A673 (cell line): ENCODE measurements around the gene CEP20. TPM values are rescaled to one million over a fixed set of nuclear protein-coding genes. Genes with fewer than 3 reads are reported as not detected.

Experiments used
- BruUV-seq: library from RNA; stranded (reverse); fragments of 400-500 nt; replicated peaks from 2 replicates; lab custom pipeline; 2021; lab: Mats Ljungman, UMichigan
- CTCF ChIA-PET: fragments of 300-600 bp; sonication (Branson Sonifier 250); formaldehyde crosslinking; loops from one replicate; lab custom pipeline; 2022; ENCODE audit warnings: antibody characterized with exemption; lab: Charles Lee
- POLR2A ChIA-PET: fragments of 300-600 bp; sonication (Branson Sonifier 250); formaldehyde crosslinking; loops from one replicate; lab custom pipeline; 2022; ENCODE audit warnings: antibody characterized with exemption; ENCODE audit not compliant: low non-redundant PET; lab: Charles Lee
- DNase-seq: peaks from one replicate; pipeline ENCODE4 v3.0.0-alpha.2; 2015; ENCODE audit warnings: low spot score
- H3K27ac ChIP-seq: fragments of 200-600 bp; sonication (generic); 2 replicates; pipeline ENCODE4 v1.5.1; 2016; ENCODE audit warnings: mixed run types, low read depth, mild to moderate bottlenecking, mixed read lengths, antibody characterized with exemption, low read length; ENCODE audit not compliant: poor library complexity, severe bottlenecking
- H3K27me3 ChIP-seq: fragments of 200-600 bp; sonication (generic); replicated peaks from 2 replicates; pipeline ENCODE4 v1.6.1; 2017; ENCODE audit warnings: mixed run types, low read depth, mild to moderate bottlenecking, mixed read lengths, antibody characterized with exemption, low read length; ENCODE audit not compliant: insufficient read depth, poor library complexity
- H3K36me3 ChIP-seq: fragments of 200-600 bp; sonication (generic); 2 replicates; pipeline ENCODE4 v1.6.1; 2016; ENCODE audit warnings: mixed run types, mild to moderate bottlenecking, mixed read lengths, antibody characterized with exemption, low read length; ENCODE audit not compliant: insufficient read depth, poor library complexity, severe bottlenecking
- H3K4me1 ChIP-seq: fragments of 200-600 bp; sonication (generic); 2 replicates; pipeline ENCODE4 v1.6.1; 2017; ENCODE audit warnings: mixed run types, mild to moderate bottlenecking, mixed read lengths, antibody characterized with exemption, low read length; ENCODE audit not compliant: insufficient read depth, poor library complexity, severe bottlenecking
- H3K4me3 ChIP-seq: fragments of 200-600 bp; sonication (generic); 2 replicates; pipeline ENCODE4 v1.5.1; 2016; ENCODE audit warnings: low read depth, mixed run types, mild to moderate bottlenecking, mixed read lengths, low read length; ENCODE audit not compliant: poor library complexity, severe bottlenecking
- H3K9me3 ChIP-seq: fragments of 200-600 bp; sonication (generic); 2 replicates; pipeline ENCODE4 v1.6.1; 2016; ENCODE audit warnings: mixed run types, low read depth, mild to moderate bottlenecking, mixed read lengths, antibody characterized with exemption, low read length; ENCODE audit not compliant: poor library complexity, severe bottlenecking
- EZH2 ChIP-seq: fragments of 200-600 bp; sonication (generic); IDR thresholded peaks from 2 replicates; pipeline ENCODE4 v1.6.1; 2017; ENCODE audit warnings: borderline replicate concordance, low read depth, mild to moderate bottlenecking, mixed read lengths, antibody characterized with exemption, low read length; ENCODE audit not compliant: poor library complexity, severe bottlenecking
- intact Hi-C: fragments of 100-400 bp; cut with micrococcal nuclease; formaldehyde crosslinking; loops from one replicate; pipeline ENCODE4 v1.10.0; 2022; ENCODE audit not compliant: unreplicated experiment
- total RNA-seq: library from RNA; stranded (reverse); gene quantifications from 2 replicates; pipeline ENCODE4 v1.2.3, GENCODE V29; 2021
- TF ChIP-seq, protein P1 (sequence below): fragments of 300-800, 200-600 bp; sonication (generic); conservative IDR thresholded peaks from 2 replicates; pipeline ENCODE4 v1.5.1; 2017; ENCODE audit warnings: low read depth, mild to moderate bottlenecking, antibody characterized with exemption, low read length, moderate library complexity, mixed read lengths

The CEP20 gene
- total RNA-seq, 1 experiment from 2014 or later, result 51.0 TPM

DNA sequence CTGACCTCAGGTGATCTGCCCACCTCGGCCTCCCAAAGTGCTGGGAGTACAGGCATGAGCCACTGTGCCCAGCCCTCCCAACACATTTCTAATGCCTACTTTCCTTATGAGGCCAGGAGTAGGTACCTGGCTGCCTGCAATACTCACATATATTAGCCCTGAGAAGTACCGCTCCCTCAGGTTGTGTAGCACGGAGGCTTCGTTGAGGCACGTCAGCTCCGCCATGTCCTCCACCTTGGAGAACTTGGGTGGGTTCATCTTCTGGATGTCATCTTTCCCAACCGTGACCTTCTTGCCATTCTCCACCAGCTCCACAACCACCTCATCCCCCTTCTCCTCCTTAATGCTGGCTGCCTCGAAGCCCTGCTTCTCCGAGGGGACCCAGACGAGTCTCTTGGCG lies 50.6 kb downstream of the CEP20 start:
- POLR2A ChIA-PET, result no interaction called here
- H3K27ac ChIP-seq, result no peak overlapping the region
- CTCF ChIA-PET, result no interaction called here
- BruUV-seq, result no TSS peak
- no peak for DNase-seq
- no peak for TF ChIP-seq EZH2
- TF ChIP-seq, protein P1, sequence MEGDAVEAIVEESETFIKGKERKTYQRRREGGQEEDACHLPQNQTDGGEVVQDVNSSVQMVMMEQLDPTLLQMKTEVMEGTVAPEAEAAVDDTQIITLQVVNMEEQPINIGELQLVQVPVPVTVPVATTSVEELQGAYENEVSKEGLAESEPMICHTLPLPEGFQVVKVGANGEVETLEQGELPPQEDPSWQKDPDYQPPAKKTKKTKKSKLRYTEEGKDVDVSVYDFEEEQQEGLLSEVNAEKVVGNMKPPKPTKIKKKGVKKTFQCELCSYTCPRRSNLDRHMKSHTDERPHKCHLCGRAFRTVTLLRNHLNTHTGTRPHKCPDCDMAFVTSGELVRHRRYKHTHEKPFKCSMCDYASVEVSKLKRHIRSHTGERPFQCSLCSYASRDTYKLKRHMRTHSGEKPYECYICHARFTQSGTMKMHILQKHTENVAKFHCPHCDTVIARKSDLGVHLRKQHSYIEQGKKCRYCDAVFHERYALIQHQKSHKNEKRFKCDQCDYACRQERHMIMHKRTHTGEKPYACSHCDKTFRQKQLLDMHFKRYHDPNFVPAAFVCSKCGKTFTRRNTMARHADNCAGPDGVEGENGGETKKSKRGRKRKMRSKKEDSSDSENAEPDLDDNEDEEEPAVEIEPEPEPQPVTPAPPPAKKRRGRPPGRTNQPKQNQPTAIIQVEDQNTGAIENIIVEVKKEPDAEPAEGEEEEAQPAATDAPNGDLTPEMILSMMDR, result no peak
- intact Hi-C loops, result no loop called here
- no peaks in the 10 kb centered on the region for H3K9me3 ChIP-seq
- no peak overlapping the region for H3K4me3 ChIP-seq
- H3K27me3 ChIP-seq, result no peaks in the 10 kb centered on the region
- H3K36me3 ChIP-seq, result no peaks in the 10 kb centered on the region
- no peaks in the 10 kb centered on the region for H3K4me1 ChIP-seq

DNA sequence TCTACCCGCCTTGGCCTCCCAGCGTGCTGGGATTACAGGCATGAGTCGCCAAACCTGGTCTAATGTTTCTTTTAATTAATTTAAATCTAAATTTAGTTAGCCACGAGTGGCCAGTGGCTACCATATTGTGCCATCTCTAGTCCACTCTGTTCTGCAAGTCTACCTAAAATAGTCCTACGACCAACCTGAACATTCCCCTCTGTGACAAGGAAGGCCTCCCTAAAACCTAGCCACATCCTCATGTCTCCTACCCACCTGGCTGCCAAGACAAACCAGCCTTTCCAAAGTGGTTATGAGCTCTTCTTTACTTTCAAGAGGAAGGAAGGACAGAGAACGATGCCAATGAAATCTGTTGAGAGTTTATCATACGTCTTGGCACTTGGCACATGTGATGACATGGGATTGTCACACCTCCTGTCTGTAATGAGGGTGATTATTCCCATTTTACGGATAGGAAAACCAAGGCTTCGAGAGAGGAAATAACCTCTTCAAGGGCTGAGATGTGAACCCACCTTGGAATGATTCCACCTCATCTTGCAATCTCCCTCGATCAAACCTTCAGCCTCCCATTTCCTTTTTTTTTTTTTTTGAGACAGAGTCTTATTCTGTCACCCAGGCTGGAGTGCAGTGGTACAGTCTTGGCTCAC lies 51.3 kb downstream of the CEP20 start:
- Histone ChIP-seq H3K27me3 (no peaks in the 10 kb centered on the region), H3K36me3 (no peaks in the 10 kb centered on the region), H3K4me3 (no peak overlapping the region), H3K9me3 (no peaks in the 10 kb centered on the region), H3K4me1 (no peaks in the 10 kb centered on the region), H3K27ac (no peak overlapping the region)
- DNase-seq, result no peak
- no TSS peak for BruUV-seq
- POLR2A ChIA-PET, result no interaction called here
- CTCF ChIA-PET, result interaction anchor here (0.7 kb wide), 1 partner anchor 16 kb away, joined by 3 read pairs; no protein-coding TSS in a partner anchor
- intact Hi-C loops, result no loop called here
- TF ChIP-seq, protein P1, result no peak
- no peak for TF ChIP-seq EZH2

DNA sequence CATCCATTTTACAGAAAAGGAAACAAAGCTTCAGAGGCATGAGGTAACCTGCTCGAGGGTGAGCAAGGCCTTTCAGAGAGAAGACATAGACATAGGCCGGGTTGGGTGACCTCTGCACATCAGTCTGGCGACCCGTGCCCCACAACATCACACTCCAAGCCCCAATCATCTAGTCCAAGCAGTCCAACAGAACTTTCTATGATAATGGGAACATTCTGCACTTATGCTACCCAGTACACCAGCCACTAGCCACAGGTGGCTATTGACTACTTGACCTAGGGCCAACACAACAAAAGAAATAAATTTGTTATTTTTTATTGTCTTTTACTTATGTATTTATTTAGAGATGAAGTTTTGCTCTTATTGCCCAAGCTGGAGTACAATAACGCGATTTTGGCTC lies 52.3 kb downstream of the CEP20 start:
- H3K9me3 ChIP-seq, result no peaks in the 10 kb centered on the region
- H3K27me3 ChIP-seq, result no peaks in the 10 kb centered on the region
- H3K27ac ChIP-seq, result no peak overlapping the region
- H3K4me3 ChIP-seq, result no peak overlapping the region
- CTCF ChIA-PET, result interaction anchor here (0.6 kb wide), 1 partner anchor 16 kb away, joined by 6 read pairs; no protein-coding TSS in a partner anchor
- DNase-seq, result no peak
- POLR2A ChIA-PET, result no interaction called here
- intact Hi-C loops, result no loop called here
- no peaks in the 10 kb centered on the region for H3K4me1 ChIP-seq
- TF ChIP-seq, protein P1, result no peak
- no peak for TF ChIP-seq EZH2
- BruUV-seq, result no TSS peak
- no peaks in the 10 kb centered on the region for H3K36me3 ChIP-seq
